ENCODE results near the gene TCFL5.

DNA sequence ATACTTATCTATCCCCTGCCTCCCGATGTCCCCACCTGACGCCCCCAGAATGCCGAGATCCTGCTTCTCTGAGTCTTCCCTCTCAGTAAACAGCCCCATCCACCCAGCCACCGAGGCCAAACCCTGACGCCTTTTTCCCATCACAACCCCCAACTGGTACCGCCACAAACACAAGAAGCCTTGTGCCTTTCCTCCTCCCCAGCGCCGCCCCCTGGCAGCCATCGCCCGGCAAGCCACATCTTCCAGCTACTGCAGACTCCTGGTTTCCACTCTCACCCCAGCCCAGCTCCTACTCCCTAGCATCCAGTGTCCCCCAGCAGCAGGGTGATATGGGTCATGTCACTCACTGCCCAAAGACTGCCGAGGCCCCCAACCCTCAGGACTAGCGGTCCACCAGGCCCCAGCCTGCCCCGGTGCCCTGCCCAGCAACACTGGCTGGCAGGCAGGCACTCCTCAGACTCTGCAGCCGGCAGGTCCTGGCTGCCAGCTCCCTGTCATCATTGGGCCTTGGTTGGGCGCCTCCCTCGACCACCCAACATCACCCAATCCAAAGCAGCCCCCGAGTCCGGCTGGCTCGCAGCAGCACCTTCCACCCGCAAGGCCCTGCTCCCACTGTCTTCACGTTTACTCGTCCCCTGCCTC, 11.2 kb downstream of the TCFL5 start:
- TF ChIP-seq EZH2 (IDR thresholded peaks at IDR 0.05), result no peak
- TF ChIP-seq FOXP2 (optimal IDR thresholded peaks at IDR 0.05; ENCODE audit: control extremely low read depth, extremely low read length, insufficient read depth), result no peak
- TF ChIP-seq POLR2AphosphoS5 (IDR thresholded peaks at IDR 0.05; ENCODE audit: borderline replicate concordance, low read depth, low read length), result no peak
